ENCODE measurements around the gene INO80D. TPM values are rescaled to one million over a fixed set of nuclear protein-coding genes. Genes with fewer than 3 reads are reported as not detected.

Gene INO80D
- total RNA-seq, 1 experiment from 2014 or later, result 8.8 TPM

- BruUV-seq (replicated peaks), result no TSS peak
- Histone ChIP-seq H3K9ac (ENCODE audit: low read length) (no peak overlapping the region), H3K36me3 (ENCODE audit: low read depth, low read length) (no peaks in the 10 kb centered on the region), H3F3A (ENCODE audit: low read length, unreplicated experiment) (no peaks in the 10 kb centered on the region), H3K4me2 (ENCODE audit: low read length) (no peak overlapping the region), H2AFZ (ENCODE audit: low read length) (no peak overlapping the region), H3K27ac (ENCODE audit: low read length) (no peak overlapping the region), H4K20me1 (ENCODE audit: low read length) (no peaks in the 10 kb centered on the region), H3K9me3 (ENCODE audit: low read length) (no peaks in the 10 kb centered on the region), H3K79me2 (ENCODE audit: low read length) (no peaks in the 10 kb centered on the region), H3K27me3 (ENCODE audit: low read length) (peaks cover 11% of the 10 kb centered on the region; the same call in 1 of the 2 replicates), H3K4me1 (ENCODE audit: insufficient read depth, low read length) (no peaks in the 10 kb centered on the region), H3K4me3 (ENCODE audit: low read length) (no peak overlapping the region), H3K9me2 (replicated peaks; ENCODE audit: low read length) (no peaks in the 10 kb centered on the region)
- ChIA-PET CTCF (no interaction called here), POLR2A (ENCODE audit: unreplicated experiment) (no interaction called here)
- intact Hi-C loops (cut with micrococcal nuclease), result no loop called here
- DNase-seq (no peak), ATAC-seq (no peak)
- TF ChIP-seq EZH2phosphoT487 (IDR thresholded peaks at IDR 0.05; ENCODE audit: borderline replicate concordance, low read length) (no peak), EZH2 (IDR thresholded peaks at IDR 0.05; ENCODE audit: low read length, unreplicated experiment) (no peak), CTCF (conservative IDR thresholded peaks at IDR 0.05; ENCODE audit: low read depth, low read length) (no peak)
Measured at GRCh38 chr2:205959521-205959920, 126.5 kb downstream of the INO80D start.

DNA sequence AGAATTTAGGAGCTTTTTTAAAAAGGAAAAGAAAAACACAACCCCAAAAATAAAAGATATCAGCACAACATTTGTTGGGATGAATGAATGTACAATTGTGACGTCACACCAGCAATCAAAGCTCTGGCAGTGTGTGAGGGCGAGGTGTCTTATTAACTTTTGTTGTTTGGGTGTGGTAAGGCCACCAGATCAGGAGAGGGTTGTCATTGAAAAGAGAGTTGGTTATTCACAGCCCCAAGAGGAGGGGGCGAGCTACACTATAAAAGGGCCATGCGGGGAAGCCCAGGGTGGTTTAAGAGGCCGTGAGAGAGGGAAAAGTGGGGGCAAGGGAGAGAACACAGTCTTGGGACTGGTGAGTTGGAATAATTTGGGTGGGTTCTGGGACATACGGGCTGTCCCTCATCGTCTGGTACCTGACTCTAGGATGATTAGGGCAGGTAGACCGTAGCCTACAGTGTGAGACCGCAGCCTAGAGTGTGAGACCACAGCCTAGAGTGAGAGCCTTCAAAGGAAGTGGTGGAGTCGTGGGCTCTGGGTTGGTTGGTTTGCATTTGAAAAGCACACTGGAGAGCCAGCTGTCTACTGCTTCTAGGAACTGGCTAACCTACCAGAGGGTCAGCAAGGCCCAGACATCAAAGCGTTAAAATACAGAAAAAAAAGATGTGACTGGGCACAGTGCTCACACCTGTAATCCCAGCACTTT lies 128.4 kb downstream of the INO80D start:
- CTCF ChIA-PET, result no interaction called here
- Histone ChIP-seq H3K4me2 (ENCODE audit: low read length) (no peak overlapping the region), H3K27ac (ENCODE audit: low read length) (no peak overlapping the region), H4K20me1 (ENCODE audit: low read length) (no peaks in the 10 kb centered on the region), H3K27me3 (ENCODE audit: low read length) (peaks cover 11% of the 10 kb centered on the region; the same call in 1 of the 2 replicates), H3K79me2 (ENCODE audit: low read length) (no peaks in the 10 kb centered on the region), H3K4me1 (ENCODE audit: insufficient read depth, low read length) (no peaks in the 10 kb centered on the region), H3K9me3 (ENCODE audit: low read length) (no peaks in the 10 kb centered on the region), H3K9me2 (replicated peaks; ENCODE audit: low read length) (no peaks in the 10 kb centered on the region), H3K4me3 (ENCODE audit: low read length) (no peak overlapping the region), H2AFZ (ENCODE audit: low read length) (no peak overlapping the region), H3F3A (ENCODE audit: low read length, unreplicated experiment) (no peaks in the 10 kb centered on the region), H3K36me3 (ENCODE audit: low read depth, low read length) (no peaks in the 10 kb centered on the region), H3K9ac (ENCODE audit: low read length) (no peak overlapping the region)
- ATAC-seq (no peak), DNase-seq (no peak)
- no peak for TF ChIP-seq EZH2phosphoT487 (IDR thresholded peaks at IDR 0.05; ENCODE audit: borderline replicate concordance, low read length)
- no peak for TF ChIP-seq EZH2 (IDR thresholded peaks at IDR 0.05; ENCODE audit: low read length, unreplicated experiment)
- TF ChIP-seq CTCF (conservative IDR thresholded peaks at IDR 0.05; ENCODE audit: low read depth, low read length), result no peak
- intact Hi-C loops (cut with micrococcal nuclease), result no loop called here
- POLR2A ChIA-PET (ENCODE audit: unreplicated experiment), result no interaction called here
- no TSS peak for BruUV-seq (replicated peaks)

GRCh38 chr2:205954707-205955106 lies 131.3 kb downstream of the INO80D start:
- Histone ChIP-seq H3K9me2 (replicated peaks; ENCODE audit: low read length) (no peaks in the 10 kb centered on the region), H3K9ac (ENCODE audit: low read length) (no peak overlapping the region), H3K9me3 (ENCODE audit: low read length) (no peaks in the 10 kb centered on the region), H3K4me1 (ENCODE audit: insufficient read depth, low read length) (no peaks in the 10 kb centered on the region), H4K20me1 (ENCODE audit: low read length) (no peaks in the 10 kb centered on the region), H3K4me3 (ENCODE audit: low read length) (no peak overlapping the region), H3K4me2 (ENCODE audit: low read length) (no peak overlapping the region), H3K27ac (ENCODE audit: low read length) (no peak overlapping the region), H3K27me3 (ENCODE audit: low read length) (peaks cover 11% of the 10 kb centered on the region; the same call in 1 of the 2 replicates), H3K36me3 (ENCODE audit: low read depth, low read length) (no peaks in the 10 kb centered on the region), H2AFZ (ENCODE audit: low read length) (no peak overlapping the region), H3K79me2 (ENCODE audit: low read length) (no peaks in the 10 kb centered on the region), H3F3A (ENCODE audit: low read length, unreplicated experiment) (no peaks in the 10 kb centered on the region)
- BruUV-seq (replicated peaks), result no TSS peak
- TF ChIP-seq CTCF (conservative IDR thresholded peaks at IDR 0.05; ENCODE audit: low read depth, low read length) (no peak), EZH2 (IDR thresholded peaks at IDR 0.05; ENCODE audit: low read length, unreplicated experiment) (no peak), EZH2phosphoT487 (IDR thresholded peaks at IDR 0.05; ENCODE audit: borderline replicate concordance, low read length) (no peak)
- ATAC-seq, result no peak
- ChIA-PET POLR2A (ENCODE audit: unreplicated experiment) (no interaction called here), CTCF (no interaction called here)
- intact Hi-C loops (cut with micrococcal nuclease), result no loop called here
- no peak for DNase-seq
